GM23338 (cell line): ENCODE measurements around the gene RYR3. TPM values are rescaled to one million over a fixed set of nuclear protein-coding genes. Genes with fewer than 3 reads are reported as not detected.

ENCODE experiments used
- ATAC-seq: fragments of 200-7000 bp; cut with Tn5 transposase; 3 replicates; pipeline ENCODE4 v1.9.1; 2020
- DNase-seq: peaks from one replicate; pipeline ENCODE4 v3.0.0-alpha.2; 2015; ENCODE audit warnings: low spot score
- H2AFZ ChIP-seq: fragments of 200-600 bp; sonication (generic); 2 replicates; pipeline ENCODE4 v1.8.0; 2016; ENCODE audit warnings: antibody characterized with exemption, mild to moderate bottlenecking, moderate library complexity
- H3F3A ChIP-seq: fragments of 200-600 bp; sonication (generic); replicated peaks from 2 replicates; pipeline ENCODE4 v1.8.0; 2017; ENCODE audit warnings: antibody characterized with exemption, mixed run types, low read depth
- H3K27ac ChIP-seq: fragments of 200-600 bp; sonication (generic); 2 replicates; pipeline ENCODE4 v1.6.1; 2016; ENCODE audit warnings: low read depth
- H3K27me3 ChIP-seq: fragments of 200-600 bp; sonication (generic); 2 replicates; pipeline ENCODE4 v1.8.0; 2016; ENCODE audit warnings: mild to moderate bottlenecking, mixed run types, moderate library complexity; ENCODE audit not compliant: insufficient read depth
- H3K36me3 ChIP-seq: fragments of 200-600 bp; sonication (generic); 2 replicates; pipeline ENCODE4 v1.8.0; 2016; ENCODE audit warnings: mild to moderate bottlenecking; ENCODE audit not compliant: insufficient read depth
- H3K4me1 ChIP-seq: fragments of 200-600 bp; sonication (generic); 2 replicates; pipeline ENCODE4 v1.8.0; 2016; ENCODE audit warnings: mild to moderate bottlenecking, moderate library complexity; ENCODE audit not compliant: insufficient read depth
- H3K4me2 ChIP-seq: fragments of 200-600 bp; sonication (generic); 2 replicates; pipeline ENCODE4 v1.7.1; 2017; ENCODE audit warnings: mixed run types
- H3K4me3 ChIP-seq: fragments of 200-600 bp; sonication (generic); 2 replicates; pipeline ENCODE4 v1.6.1; 2016; ENCODE audit warnings: mixed run types
- H3K79me2 ChIP-seq: fragments of 200-600 bp; sonication (generic); replicated peaks from 2 replicates; pipeline ENCODE4 v1.8.0; 2017; ENCODE audit warnings: mild to moderate bottlenecking; ENCODE audit not compliant: insufficient read depth
- H3K9me2 ChIP-seq: fragments of 200-600 bp; sonication (generic); 2 replicates; pipeline ENCODE4 v1.8.0; 2017; ENCODE audit not compliant: insufficient read depth
- H4K20me1 ChIP-seq: fragments of 200-600 bp; sonication (generic); replicated peaks from 2 replicates; pipeline ENCODE4 v1.8.0; 2017; ENCODE audit warnings: mild to moderate bottlenecking; ENCODE audit not compliant: insufficient read depth
- H3K27ac Mint-ChIP-seq: 2 replicates; pipeline ENCODE4 v1.8.0; 2020; ENCODE audit warnings: inconsistent platforms, mild to moderate bottlenecking, moderate library complexity, mixed read lengths
- H3K27me3 Mint-ChIP-seq: 3 replicates; pipeline ENCODE4 v1.8.0; 2022; ENCODE audit warnings: low read depth, mild to moderate bottlenecking, moderate library complexity, mixed read lengths, inconsistent platforms; ENCODE audit not compliant: insufficient read depth, poor library complexity
- H3K36me3 Mint-ChIP-seq: 3 replicates; pipeline ENCODE4 v1.8.0; 2021; ENCODE audit warnings: low read depth, mild to moderate bottlenecking, inconsistent platforms, moderate library complexity, mixed read lengths
- H3K4me1 Mint-ChIP-seq: 3 replicates; pipeline ENCODE4 v1.8.0; 2020; ENCODE audit warnings: mild to moderate bottlenecking, inconsistent platforms, mixed read lengths
- H3K4me3 Mint-ChIP-seq: 3 replicates; pipeline ENCODE4 v1.8.0; 2021; ENCODE audit warnings: moderate library complexity, mild to moderate bottlenecking, inconsistent platforms, mixed read lengths
- H3K9me3 Mint-ChIP-seq: 3 replicates; pipeline ENCODE4 v1.8.0; 2020; ENCODE audit warnings: moderate library complexity, mild to moderate bottlenecking, inconsistent platforms, mixed read lengths
- CREB1 ChIP-seq: fragments of 250-450 bp; sonication (Bioruptor Pico); IDR thresholded peaks from 2 replicates; pipeline ENCODE4 v1.5.0; 2020; ENCODE audit warnings: low read depth, mild to moderate bottlenecking, moderate library complexity
- CTCF ChIP-seq, 2 experiments: fragments of 200-600 bp in 1 of 2; sonication (generic) in 1 of 2; conservative IDR thresholded peaks; 2 replicates each; pipeline versions ENCODE4 v1.5.1 to v1.6.1; 2016 to 2017; ENCODE audit warnings: antibody characterized with exemption in 2 of 2, low read depth in 2 of 2, mild to moderate bottlenecking in 2 of 2, moderate library complexity in 1 of 2
- EZH2 ChIP-seq: fragments of 200-600 bp; sonication (generic); IDR thresholded peaks from one replicate; pipeline ENCODE4 v1.8.0; 2017; ENCODE audit warnings: antibody characterized with exemption, mild to moderate bottlenecking, low read depth; ENCODE audit not compliant: unreplicated experiment
- JUNB ChIP-seq: IDR thresholded peaks from one replicate; pipeline ENCODE4 v1.6.1; 2016; ENCODE audit warnings: antibody characterized with exemption; ENCODE audit not compliant: unreplicated experiment
- NANOG ChIP-seq: IDR thresholded peaks from 2 replicates; pipeline ENCODE4 v1.6.1; 2016; ENCODE audit warnings: antibody characterized with exemption, borderline replicate concordance
- POLR2AphosphoS5 ChIP-seq: IDR thresholded peaks from 2 replicates; pipeline ENCODE4 v1.6.1; 2016; ENCODE audit warnings: antibody characterized with exemption, low read depth
- REST ChIP-seq: IDR thresholded peaks from one replicate; pipeline ENCODE4 v1.6.1; 2018; ENCODE audit warnings: antibody characterized with exemption; ENCODE audit not compliant: unreplicated experiment
- ZNF114 ChIP-seq: fragments of 250-450 bp; sonication (Bioruptor Pico); IDR thresholded peaks from 2 replicates; pipeline ENCODE4 v1.5.0; 2020; ENCODE audit warnings: mild to moderate bottlenecking, moderate library complexity
- polyA plus RNA-seq: library from polyadenylated mRNA; unstranded; fragments of >200 nt; fragmentation: Nextera tagmentation; extraction: Ambion mirVana; gene quantifications from 2 replicates; pipeline ENCODE4 v1.2.1, GENCODE V29; 2016
- total RNA-seq: library from RNA; depleted of rRNA; stranded (reverse); fragments of >200 nt; shearing (Covaris generic); gene quantifications from 2 replicates; pipeline ENCODE4 v1.2.3, GENCODE V29; 2014

The RYR3 gene
- total and polyA plus RNA-seq, 2 experiments from 2014 or later = 1.1 to 1.2 TPM

GRCh38 chr15:33382491-33382890 lies 71.7 kb downstream of the RYR3 start (continued):
- TF ChIP-seq REST (no peak), JUNB (no peak), POLR2AphosphoS5 (no peak)

- Mint-ChIP-seq H3K4me1 (no peaks in the 10 kb centered on the region), H3K27me3 (peaks cover 1% of the 10 kb centered on the region), H3K36me3 (no peaks in the 10 kb centered on the region), H3K9me3 (no peaks in the 10 kb centered on the region), H3K4me3 (no peak overlapping the region), H3K27ac (no peak overlapping the region)
- Histone ChIP-seq H3K36me3 (no peaks in the 10 kb centered on the region), H3K27me3 (no peaks in the 10 kb centered on the region), H3K4me3 (no peak overlapping the region), H3K4me2 (no peak overlapping the region), H3K9me2 (no peaks in the 10 kb centered on the region), H3F3A (no peaks in the 10 kb centered on the region), H3K4me1 (no peaks in the 10 kb centered on the region), H3K79me2 (no peaks in the 10 kb centered on the region), H3K27ac (no peak overlapping the region), H2AFZ (no peak overlapping the region), H4K20me1 (no peaks in the 10 kb centered on the region)
- DNase-seq (no peak), ATAC-seq (no peak)
- TF ChIP-seq CTCF (conservative IDR thresholded peaks at IDR 0.05; ENCODE audit: low read depth in 2 of 2) = no peak
- no peak for TF ChIP-seq NANOG
Measured at GRCh38 chr15:33384307-33384706, 73.5 kb downstream of the RYR3 start.

GRCh38 chr15:33392453-33392852 lies 81.7 kb downstream of the RYR3 start:
- H3K36me3 ChIP-seq = no peaks in the 10 kb centered on the region
- H3K79me2 ChIP-seq = no peaks in the 10 kb centered on the region
- H3K4me3 ChIP-seq = no peak overlapping the region
- no peaks in the 10 kb centered on the region for H3K36me3 Mint-ChIP-seq
- H3K4me3 Mint-ChIP-seq = no peak overlapping the region
- H3K27ac ChIP-seq = no peak overlapping the region
- H3K27me3 ChIP-seq = no peaks in the 10 kb centered on the region
- H3K27me3 Mint-ChIP-seq = no peaks in the 10 kb centered on the region
- no peak overlapping the region for H3K4me2 ChIP-seq
- peaks cover 5% of the 10 kb centered on the region for H3K4me1 ChIP-seq
- H3F3A ChIP-seq = no peaks in the 10 kb centered on the region
- ATAC-seq = peak; percentile 93
- no peak overlapping the region for H3K27ac Mint-ChIP-seq
- no peak for TF ChIP-seq EZH2
- TF ChIP-seq CTCF (conservative IDR thresholded peaks at IDR 0.05; ENCODE audit: low read depth in 2 of 2) = peak; percentile 42 to 45
- TF ChIP-seq CREB1 (CRISPR knock-in tag) = no peak
- no peak for TF ChIP-seq POLR2AphosphoS5
- TF ChIP-seq ZNF114 = no peak
- H2AFZ ChIP-seq = no peak overlapping the region
- H3K4me1 Mint-ChIP-seq = peaks cover 10% of the 10 kb centered on the region; the same call in 2 of the 3 replicates
- no peaks in the 10 kb centered on the region for H3K9me2 ChIP-seq
- DNase-seq = peak; percentile 56
- H3K9me3 Mint-ChIP-seq = no peaks in the 10 kb centered on the region
- H4K20me1 ChIP-seq = no peaks in the 10 kb centered on the region
